Keratinocyte (primary cell): ENCODE measurements around the gene TMEM187. TPM values are rescaled to one million over a fixed set of nuclear protein-coding genes. Genes with fewer than 3 reads are reported as not detected.

Source experiments
- DNase-seq: peaks from one replicate; pipeline ENCODE4 v3.0.0-alpha.2; 2011; ENCODE audit warnings: low read depth, missing footprints, low spot score
- FAIRE-seq: peaks from 2 replicates; lab custom pipeline; 2011; peaks lifted over from hg19 to GRCh38; lab: Jason Lieb, UNC
- H2AFZ ChIP-seq: 2 replicates; pipeline ENCODE4 v1.6.0; 2012; ENCODE audit warnings: low read length, control low read depth, inconsistent platforms; ENCODE audit not compliant: control insufficient read depth
- H3K27ac ChIP-seq: 2 replicates; pipeline ENCODE4 v1.5.1; 2011; ENCODE audit warnings: low read length; ENCODE audit not compliant: control insufficient read depth, insufficient read depth
- H3K27me3 ChIP-seq: 3 replicates; pipeline ENCODE4 v1.6.0; 2011; ENCODE audit warnings: low read length; ENCODE audit not compliant: control insufficient read depth, insufficient read depth; ENCODE audit errors: extremely low read depth
- H3K36me3 ChIP-seq, 2 experiments: 2 replicates in 1 of 2; 3 replicates in 1 of 2; pipeline ENCODE4 v1.5.1; 2011; ENCODE audit warnings: low read length in 2 of 2, mild to moderate bottlenecking in 1 of 2; ENCODE audit not compliant: control insufficient read depth in 2 of 2, insufficient read depth in 2 of 2; ENCODE audit errors: extremely low read depth in 1 of 2
- H3K4me1 ChIP-seq: 3 replicates; pipeline ENCODE4 v1.5.1; 2011; ENCODE audit warnings: low read length; ENCODE audit not compliant: control insufficient read depth, insufficient read depth; ENCODE audit errors: extremely low read depth
- H3K4me2 ChIP-seq: 3 replicates; pipeline ENCODE4 v1.6.0; 2011; ENCODE audit warnings: low read depth, low read length; ENCODE audit not compliant: control insufficient read depth, insufficient read depth; ENCODE audit errors: extremely low read depth
- H3K4me3 ChIP-seq, 3 experiments: fragments of 200-600 bp in 1 of 3; sonication (generic) in 1 of 3; 2 replicates in 2 of 3; 3 replicates in 1 of 3; pipeline ENCODE4 v1.5.1; 2011 to 2016; ENCODE audit warnings: low read length in 3 of 3, mild to moderate bottlenecking in 3 of 3, control low read depth in 2 of 3, inconsistent platforms in 1 of 3, low read depth in 1 of 3, mixed read lengths in 1 of 3, mixed run types in 1 of 3, moderate library complexity in 1 of 3; ENCODE audit not compliant: control insufficient read depth in 2 of 3, insufficient read depth in 2 of 3; ENCODE audit errors: extremely low read depth in 1 of 3
- H3K79me2 ChIP-seq: 2 replicates; pipeline ENCODE4 v1.6.0; 2012; ENCODE audit warnings: low read length; ENCODE audit not compliant: control insufficient read depth, insufficient read depth
- H3K9ac ChIP-seq: 3 replicates; pipeline ENCODE4 v1.6.0; 2011; ENCODE audit warnings: low read length; ENCODE audit not compliant: control insufficient read depth, insufficient read depth; ENCODE audit errors: extremely low read depth
- H3K9me1 ChIP-seq: 3 replicates; pipeline ENCODE4 v1.6.0; 2011; ENCODE audit warnings: low read length; ENCODE audit not compliant: control insufficient read depth, insufficient read depth; ENCODE audit errors: extremely low read depth
- H3K9me3 ChIP-seq: 2 replicates; pipeline ENCODE4 v1.5.1; 2012; ENCODE audit warnings: low read depth, low read length; ENCODE audit not compliant: control insufficient read depth
- H4K20me1 ChIP-seq: 3 replicates; pipeline ENCODE4 v1.6.0; 2011; ENCODE audit warnings: low read length; ENCODE audit not compliant: control insufficient read depth, insufficient read depth; ENCODE audit errors: extremely low read depth
- CTCF ChIP-seq, 3 experiments: IDR thresholded peaks in 1 of 3; conservative IDR thresholded peaks in 1 of 3; optimal IDR thresholded peaks in 1 of 3; 2 replicates in 2 of 3; 3 replicates in 1 of 3; pipeline versions ENCODE3 to v1.5.1; 2011; ENCODE audit warnings: low read length in 3 of 3, mild to moderate bottlenecking in 3 of 3, moderate library complexity in 2 of 3, control low read depth in 1 of 3, inconsistent platforms in 1 of 3; ENCODE audit not compliant: insufficient read depth in 2 of 3; ENCODE audit errors: extremely low read depth in 1 of 3
- EZH2 ChIP-seq: IDR thresholded peaks from one replicate; pipeline ENCODE4 v1.6.1; 2012; ENCODE audit warnings: inconsistent platforms, mild to moderate bottlenecking, low read length, moderate library complexity
- dilution Hi-C: fragments of 300-500 bp; cut with MboI; formaldehyde crosslinking; loops from one replicate; pipeline ENCODE4 v1.7.0; 2020; ENCODE audit warnings: low sequenced_read_pairs; ENCODE audit not compliant: extremely low pct_ligation_motif_present
- polyA plus RNA-seq, 5 experiments: library from polyadenylated mRNA; depleted of rRNA in 3 of 5; stranded (reverse) in 3 of 5; stranded (forward) in 1 of 5; unstranded in 1 of 5; fragments of >200 nt; gene quantifications; 1 replicate in 1 of 5; 2 replicates in 3 of 5; 3 replicates in 1 of 5; pipeline versions ENCODE4 v1.2.1 to v1.2.3, GENCODE V29; 2011 to 2012; ENCODE audit warnings: missing spikeins in 2 of 5, low read depth in 1 of 5, low replicate concordance in 1 of 5

The TMEM187 gene
- polyA plus RNA-seq, 1 donor (not counting 4 experiments of a cell fraction or from before 2014, with no cell fraction given), result 6.6 TPM

DNA sequence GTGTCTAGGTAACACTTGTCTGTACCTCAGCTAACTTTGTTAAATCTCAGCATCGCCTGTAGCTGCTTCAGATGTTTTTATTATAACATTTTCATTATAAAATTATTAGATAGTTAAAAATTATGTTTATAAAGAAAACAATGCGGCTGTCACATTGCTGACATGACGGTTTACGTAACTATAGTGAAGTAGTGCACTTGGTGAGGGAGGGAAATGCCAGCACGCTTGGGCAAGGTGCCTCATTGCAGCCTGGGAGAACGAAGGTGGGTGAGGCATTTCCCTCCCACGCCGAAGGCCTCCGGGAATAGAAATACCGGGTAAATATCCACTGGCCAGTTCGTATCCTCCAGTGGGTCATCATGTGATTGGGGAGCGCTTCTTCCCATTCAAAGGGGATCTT, 15.9 kb downstream of the TMEM187 start:
- H3K9me3 ChIP-seq, result no peaks in the 10 kb centered on the region
- H2AFZ ChIP-seq, result no peak overlapping the region
- H3K9ac ChIP-seq, result no peak overlapping the region
- H3K4me3 ChIP-seq, result no peak overlapping the region
- dilution Hi-C loops, result no loop called here
- TF ChIP-seq EZH2 (no peak), CTCF (optimal IDR thresholded peaks at IDR 0.05 in 1 of 3, IDR thresholded peaks at IDR 0.05 in 1 of 3, conservative IDR thresholded peaks at IDR 0.05 in 1 of 3; ENCODE audit: extremely low read depth in 1 of 3, insufficient read depth in 2 of 3, low read length in 3 of 3) (no peak)
- FAIRE-seq (no peak), DNase-seq (no peak)
- H3K27ac ChIP-seq, result no peak overlapping the region
- H3K27me3 ChIP-seq, result no peaks in the 10 kb centered on the region
- H4K20me1 ChIP-seq, result no peaks in the 10 kb centered on the region
- H3K79me2 ChIP-seq, result no peaks in the 10 kb centered on the region
- H3K9me1 ChIP-seq, result no peaks in the 10 kb centered on the region
- H3K36me3 ChIP-seq, result no peaks in the 10 kb centered on the region
- H3K4me1 ChIP-seq, result peaks cover 4% of the 10 kb centered on the region
- H3K4me2 ChIP-seq, result no peak overlapping the region

- dilution Hi-C loops, result no loop called here
- TF ChIP-seq CTCF (optimal IDR thresholded peaks at IDR 0.05 in 1 of 3, IDR thresholded peaks at IDR 0.05 in 1 of 3, conservative IDR thresholded peaks at IDR 0.05 in 1 of 3; ENCODE audit: extremely low read depth in 1 of 3, insufficient read depth in 2 of 3, low read length in 3 of 3) (no peak), EZH2 (no peak)
- Histone ChIP-seq H3K27me3 (no peaks in the 10 kb centered on the region), H3K9me1 (no peaks in the 10 kb centered on the region), H3K9me3 (no peaks in the 10 kb centered on the region), H3K4me2 (no peak overlapping the region), H3K79me2 (no peaks in the 10 kb centered on the region), H3K27ac (no peak overlapping the region), H4K20me1 (no peaks in the 10 kb centered on the region), H2AFZ (no peak overlapping the region), H3K4me3 (no peak overlapping the region), H3K4me1 (peaks cover 4% of the 10 kb centered on the region), H3K36me3 (no peaks in the 10 kb centered on the region), H3K9ac (no peak overlapping the region)
- FAIRE-seq (no peak), DNase-seq (no peak)
Measured at GRCh38 chrX:153989973-153990655, 17.6 kb downstream of the TMEM187 start.
